SK-N-SH treated with all-trans-retinoic acid at 6 μM for 48 hours (cell line): ENCODE measurements around the gene CDHR5.

Experiments
- BACH2 ChIP-seq: fragments of 250-450 bp; sonication (Bioruptor Pico); IDR thresholded peaks from 2 replicates; pipeline ENCODE4 v1.9.0; 2021; ENCODE audit warnings: mild to moderate bottlenecking, borderline replicate concordance
- CREB5 ChIP-seq: fragments of 250-450 bp; sonication (Bioruptor Pico); IDR thresholded peaks from 2 replicates; pipeline ENCODE4 v1.5.1; 2020; ENCODE audit warnings: low read depth, mild to moderate bottlenecking, moderate library complexity
- CSDC2 ChIP-seq: fragments of 250-450 bp; sonication (Bioruptor Pico); IDR thresholded peaks from 2 replicates; pipeline ENCODE4 v1.5.0; 2020; ENCODE audit warnings: mild to moderate bottlenecking, moderate library complexity
- RARB ChIP-seq: fragments of 250-450 bp; sonication (Bioruptor Pico); IDR thresholded peaks from 2 replicates; pipeline ENCODE4 v1.8.0; 2021; ENCODE audit warnings: mild to moderate bottlenecking, moderate library complexity
- ZFP30 ChIP-seq: fragments of 450-650 bp; formaldehyde crosslinking; IDR thresholded peaks from 2 replicates; pipeline ENCODE4 v1.5.0; 2022; ENCODE audit warnings: mild to moderate bottlenecking, moderate library complexity

- TF ChIP-seq CREB5 (CRISPR knock-in tag) (no peak), BACH2 (CRISPR knock-in tag) (no peak), ZFP30 (CRISPR knock-in tag) (no peak), CSDC2 (CRISPR knock-in tag) (no peak), RARB (CRISPR knock-in tag) (no peak)
Measured at GRCh38 chr11:598005-598680, 26.6 kb downstream of the CDHR5 start.
